NT2/D1 (cell line): ENCODE results near the gene TMEM130.

Source experiments
- SUZ12 ChIP-seq: IDR thresholded peaks from 2 replicates; pipeline ENCODE4 v1.6.1; 2011; ENCODE audit not compliant: insufficient read length, insufficient read depth; ENCODE audit errors: extremely low read depth
- YY1 ChIP-seq: IDR thresholded peaks from 2 replicates; pipeline ENCODE4 v1.6.1; 2011; ENCODE audit not compliant: insufficient read length, insufficient read depth

DNA sequence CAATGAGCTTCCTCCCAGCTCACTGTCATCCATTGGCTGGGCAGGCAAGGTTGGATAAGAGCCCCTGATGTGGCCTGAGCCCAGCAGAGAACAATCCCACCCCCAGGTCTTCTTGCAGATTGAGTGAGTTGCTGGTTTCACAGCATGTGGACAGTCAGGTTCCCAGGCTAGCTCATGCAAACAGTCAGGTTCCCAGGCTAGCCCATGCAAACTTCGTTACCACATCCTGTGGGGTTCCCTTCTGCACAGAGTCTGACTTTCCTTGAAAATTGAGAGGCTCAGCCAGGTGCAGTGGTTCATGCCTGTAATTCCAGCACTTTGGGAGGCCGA, 67.1 kb downstream of the TMEM130 start:
- TF ChIP-seq SUZ12 (no peak), YY1 (no peak)
